GM12864 (cell line): ENCODE measurements around the gene ST8SIA4.

Source experiments
- DNase-seq: peaks from one replicate; pipeline ENCODE4 v3.0.0-alpha.2; 2011; ENCODE audit warnings: low read depth
- H3K4me3 ChIP-seq: 2 replicates; pipeline ENCODE4 v1.5.1; 2011; ENCODE audit warnings: mild to moderate bottlenecking, low read depth, low read length, control low read depth
- TF ChIP-seq, protein P1 (sequence below): IDR thresholded peaks from 2 replicates; pipeline ENCODE4 v1.5.1; 2011; ENCODE audit warnings: low read depth, mild to moderate bottlenecking, moderate library complexity, low read length, control low read depth, inconsistent platforms; ENCODE audit errors: missing control alignments

The ST8SIA4 gene

DNA sequence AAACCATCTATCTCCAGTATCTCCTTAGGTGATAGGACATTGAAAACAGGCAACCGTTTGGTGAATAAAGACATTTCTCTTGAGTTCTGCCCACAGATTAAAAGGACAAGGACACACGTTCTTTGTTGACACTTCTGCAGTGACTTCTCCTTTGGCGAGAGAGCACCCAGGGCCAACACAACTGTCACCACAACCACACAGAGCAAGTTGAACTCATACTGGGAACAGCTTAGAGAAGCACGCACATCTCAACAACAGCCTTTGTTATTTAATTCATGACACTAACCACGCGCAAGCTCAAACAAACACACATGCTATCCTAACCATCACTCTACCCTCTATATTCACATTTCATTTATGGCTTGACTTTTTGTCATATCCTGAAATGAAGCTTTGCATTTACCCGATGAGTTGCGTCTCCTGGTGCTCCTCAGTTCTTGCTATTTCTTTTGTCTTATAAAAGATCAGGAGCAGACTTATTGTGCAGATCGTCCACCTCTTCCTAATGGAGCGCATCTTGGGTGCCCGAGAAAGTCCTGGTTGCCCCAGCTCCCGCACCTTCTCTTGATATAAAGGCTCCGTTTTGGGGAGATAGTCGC, 543 bp downstream of the ST8SIA4 start:
- TF ChIP-seq, protein P1, sequence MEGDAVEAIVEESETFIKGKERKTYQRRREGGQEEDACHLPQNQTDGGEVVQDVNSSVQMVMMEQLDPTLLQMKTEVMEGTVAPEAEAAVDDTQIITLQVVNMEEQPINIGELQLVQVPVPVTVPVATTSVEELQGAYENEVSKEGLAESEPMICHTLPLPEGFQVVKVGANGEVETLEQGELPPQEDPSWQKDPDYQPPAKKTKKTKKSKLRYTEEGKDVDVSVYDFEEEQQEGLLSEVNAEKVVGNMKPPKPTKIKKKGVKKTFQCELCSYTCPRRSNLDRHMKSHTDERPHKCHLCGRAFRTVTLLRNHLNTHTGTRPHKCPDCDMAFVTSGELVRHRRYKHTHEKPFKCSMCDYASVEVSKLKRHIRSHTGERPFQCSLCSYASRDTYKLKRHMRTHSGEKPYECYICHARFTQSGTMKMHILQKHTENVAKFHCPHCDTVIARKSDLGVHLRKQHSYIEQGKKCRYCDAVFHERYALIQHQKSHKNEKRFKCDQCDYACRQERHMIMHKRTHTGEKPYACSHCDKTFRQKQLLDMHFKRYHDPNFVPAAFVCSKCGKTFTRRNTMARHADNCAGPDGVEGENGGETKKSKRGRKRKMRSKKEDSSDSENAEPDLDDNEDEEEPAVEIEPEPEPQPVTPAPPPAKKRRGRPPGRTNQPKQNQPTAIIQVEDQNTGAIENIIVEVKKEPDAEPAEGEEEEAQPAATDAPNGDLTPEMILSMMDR = no peak
- DNase-seq = no peak
- peak overlapping the region; percentile 88 for H3K4me3 ChIP-seq

DNA sequence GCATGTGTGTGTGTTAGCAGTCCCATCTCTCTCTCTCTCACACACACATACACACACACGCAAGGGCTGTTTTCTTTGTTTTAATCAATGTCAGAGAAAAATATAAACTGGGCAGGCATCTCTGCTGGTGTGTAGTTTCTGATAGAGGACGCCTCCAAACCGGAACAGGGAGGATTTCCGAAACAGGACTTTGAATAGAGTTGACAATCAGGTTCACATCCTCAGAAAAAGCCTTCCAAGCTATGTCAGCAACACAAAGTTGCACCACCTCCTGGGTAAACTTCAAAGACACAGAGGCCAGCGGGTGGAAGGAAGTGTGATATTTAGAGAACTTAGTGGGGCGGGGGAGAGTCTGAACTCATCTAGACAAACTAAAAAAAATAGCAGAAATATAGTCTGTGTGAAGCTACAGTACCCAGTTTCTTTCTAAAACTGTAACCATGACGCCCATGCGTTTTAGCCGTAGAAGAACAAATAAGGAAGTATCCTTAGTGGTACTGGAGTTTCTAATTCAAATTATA, 1.2 kb downstream of the ST8SIA4 start:
- H3K4me3 ChIP-seq = peak overlapping the region; percentile 88
- no peak for DNase-seq
- TF ChIP-seq, protein P1 = no peak

DNA sequence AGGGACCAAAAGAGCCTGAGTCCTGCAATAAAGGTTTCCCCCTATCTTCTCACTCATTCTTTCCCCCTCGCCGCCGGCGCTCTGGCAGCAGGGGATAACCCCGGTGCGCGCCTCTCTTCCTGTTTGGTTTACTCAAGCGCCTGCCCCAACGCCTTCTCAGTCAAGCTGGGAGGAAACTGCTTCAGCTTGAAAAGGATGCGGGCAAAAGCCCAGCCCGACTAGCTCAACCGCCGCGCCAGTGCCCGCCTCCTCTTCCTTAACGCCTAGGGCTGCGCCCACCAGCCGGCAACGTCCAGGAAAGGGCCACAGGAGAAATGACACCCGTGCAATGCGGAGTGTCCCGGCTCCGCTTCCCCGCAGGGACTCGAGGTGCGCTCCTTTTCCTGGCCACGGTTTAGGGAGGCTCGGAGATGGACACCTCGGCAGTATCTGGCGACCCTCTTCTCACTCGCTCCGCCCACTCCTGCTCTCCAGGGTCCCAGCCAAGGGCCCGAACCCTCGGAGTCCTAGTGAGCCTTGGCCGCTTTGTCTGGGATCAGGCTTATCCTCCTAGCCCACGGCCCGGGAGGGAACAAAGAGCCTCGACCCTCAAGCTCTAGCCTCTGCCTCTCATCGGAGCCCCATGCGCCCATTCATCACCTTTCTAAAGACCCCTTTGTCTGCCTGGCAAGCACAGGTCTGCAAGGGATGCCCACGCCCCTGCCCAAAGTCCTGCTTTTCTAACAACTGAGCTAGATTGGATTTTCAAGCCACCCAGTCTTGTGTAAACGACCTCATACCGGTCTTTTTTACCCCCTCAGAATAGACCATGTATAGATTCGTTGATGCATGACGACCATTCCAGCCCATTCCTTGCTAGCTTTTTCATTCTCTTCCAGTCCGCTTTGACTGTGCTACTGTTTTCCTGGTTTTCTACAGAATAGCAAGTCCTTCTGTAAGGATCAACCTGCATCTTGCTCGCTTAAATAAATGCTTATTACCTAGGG, 2.0 kb downstream of the ST8SIA4 start:
- TF ChIP-seq, protein P1 = no peak
- H3K4me3 ChIP-seq = peak overlapping the region; percentile 88
- DNase-seq = peak; percentile 89

DNA sequence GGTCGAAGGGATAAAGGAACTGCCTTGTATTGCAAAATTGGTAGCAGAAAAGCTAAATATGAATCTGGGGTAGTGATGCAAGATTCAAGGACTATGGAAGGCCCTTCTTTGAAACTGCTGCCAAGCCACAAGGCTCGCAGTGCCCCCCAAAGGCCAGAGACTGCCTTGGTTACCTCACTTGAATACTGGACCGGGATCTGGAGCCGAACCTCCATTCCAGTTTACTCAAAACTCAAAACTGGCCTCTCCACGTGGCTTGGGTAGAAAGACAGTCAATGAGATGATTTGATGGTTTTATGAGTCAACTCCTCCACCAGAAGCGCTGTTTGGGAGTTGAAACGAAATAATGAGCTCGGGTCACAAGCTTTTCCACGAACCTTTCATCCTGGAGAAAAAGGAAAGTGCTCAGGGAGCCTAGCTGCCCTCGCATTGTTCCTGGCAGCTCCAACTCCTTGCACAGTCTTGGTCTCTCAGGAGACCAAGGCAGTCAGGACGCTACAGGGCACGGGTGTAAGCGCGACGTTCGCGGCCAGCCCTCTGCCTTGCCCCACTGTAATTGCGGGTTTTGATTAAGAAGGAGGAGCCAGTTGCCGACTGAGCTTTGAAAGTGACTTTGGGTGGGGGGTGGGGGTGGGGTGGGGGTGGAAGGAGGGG, 2.8 kb downstream of the ST8SIA4 start:
- no peak for DNase-seq
- TF ChIP-seq, protein P1 = peak; percentile 59
- peak overlapping the region; percentile 88 for H3K4me3 ChIP-seq

DNA sequence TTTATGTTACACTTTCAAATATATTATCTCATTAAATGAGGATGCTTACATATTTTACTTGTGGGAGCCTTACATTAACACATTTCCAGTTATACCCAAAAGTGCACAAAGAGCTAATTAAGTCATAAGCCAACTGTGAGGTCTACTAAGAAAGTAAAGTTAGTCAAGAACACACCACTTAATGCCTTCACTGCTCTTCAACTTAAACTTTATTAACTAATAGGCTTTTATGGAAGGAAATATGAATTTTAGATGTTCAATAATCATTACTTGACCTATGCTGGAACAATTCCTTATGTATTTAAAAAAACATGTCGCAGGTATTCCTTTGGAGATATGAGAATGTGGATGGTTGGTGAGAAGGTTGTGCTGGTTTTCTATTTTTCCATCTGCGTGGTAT, 3.4 kb downstream of the ST8SIA4 start:
- TF ChIP-seq, protein P1 = no peak
- no peak for DNase-seq
- peak overlapping the region; percentile 88 for H3K4me3 ChIP-seq

DNA sequence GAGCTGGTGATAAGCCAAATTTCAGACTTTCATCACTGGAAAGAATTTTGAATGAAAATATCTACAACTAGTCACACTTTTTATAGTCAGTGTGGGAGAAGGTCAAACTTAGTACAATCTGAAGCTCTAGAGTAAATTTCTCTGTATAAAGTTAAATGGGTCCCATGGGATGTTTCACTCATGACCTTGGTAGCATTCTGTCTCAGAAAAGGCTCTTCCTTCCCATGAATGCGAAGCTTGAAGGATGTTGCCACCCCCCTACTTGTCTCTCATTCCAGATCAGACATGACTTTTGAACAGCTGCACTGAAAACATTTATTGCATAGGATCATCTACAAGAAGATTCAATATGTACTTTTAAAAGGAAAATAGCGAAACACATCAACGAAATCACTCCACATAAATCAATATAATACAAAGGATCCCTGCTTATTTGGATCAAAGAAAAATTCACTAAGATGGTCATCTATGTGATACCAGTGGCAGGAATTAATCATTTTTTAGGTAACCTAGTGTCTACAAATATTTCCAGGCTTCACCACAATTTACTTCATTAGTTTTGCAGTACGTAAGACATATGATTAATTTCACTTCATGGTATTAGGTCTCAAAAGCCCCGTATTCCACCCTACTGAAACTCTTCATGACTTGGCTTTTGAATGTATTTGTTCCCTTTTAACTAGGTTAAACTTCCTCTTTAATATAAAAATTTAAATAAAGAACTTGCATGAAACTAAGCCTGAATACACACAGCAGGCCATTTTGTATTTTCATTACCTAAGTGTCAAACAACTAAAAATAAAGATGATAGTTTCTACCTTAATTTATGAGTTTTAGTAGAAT, 4.4 kb downstream of the ST8SIA4 start:
- H3K4me3 ChIP-seq = peak overlapping the region; percentile 88
- TF ChIP-seq, protein P1 = no peak
- DNase-seq = no peak
